HCT116 (cell line): ENCODE measurements around the gene AGBL1.

Source experiments
- CTCF ChIP-seq, 3 experiments: fragments of 200-600 bp in 1 of 3; sonication (generic) in 1 of 3; IDR thresholded peaks in 2 of 3; conservative IDR thresholded peaks in 1 of 3; 2 replicates each; pipeline ENCODE4 v1.5.1; 2012 to 2017; ENCODE audit warnings: low read depth in 2 of 3, low read length in 2 of 3, antibody characterized with exemption in 1 of 3, borderline replicate concordance in 1 of 3, control low read depth in 1 of 3, mild to moderate bottlenecking in 1 of 3, mixed read lengths in 1 of 3, mixed run types in 1 of 3, moderate library complexity in 1 of 3; ENCODE audit not compliant: insufficient read depth in 1 of 3
- FOSL1 ChIP-seq: IDR thresholded peaks from 2 replicates; pipeline ENCODE4 v1.6.1; 2012; ENCODE audit warnings: low read depth
- JUND ChIP-seq: IDR thresholded peaks from 2 replicates; pipeline ENCODE4 v1.6.1; 2012
- POLR2A ChIP-seq: IDR thresholded peaks from 2 replicates; pipeline ENCODE4 v1.7.0; 2011; ENCODE audit warnings: borderline replicate concordance; ENCODE audit not compliant: insufficient read depth, insufficient read length; ENCODE audit errors: extremely low read depth
- RAD21 ChIP-seq: IDR thresholded peaks from 2 replicates; pipeline ENCODE4 v1.6.1; 2012; ENCODE audit warnings: low read depth, mild to moderate bottlenecking

- TF ChIP-seq RAD21 (no peak), CTCF (IDR thresholded peaks at IDR 0.05 in 2 of 3, conservative IDR thresholded peaks at IDR 0.05 in 1 of 3; ENCODE audit: borderline replicate concordance in 1 of 3, insufficient read depth in 1 of 3, low read depth in 2 of 3, low read length in 2 of 3) (no peak), JUND (no peak), POLR2A (no peak), FOSL1 (no peak)
Measured at GRCh38 chr15:86041399-86041798, 38.3 kb upstream of the AGBL1 start.
